NCI-H146 (cell line): ENCODE data around the gene RASGRF1.

ENCODE experiments used
- DNase-seq: peaks from one replicate; lab custom pipeline; 2025; lab: John Stamatoyannopoulos, UW

Gene RASGRF1

DNA sequence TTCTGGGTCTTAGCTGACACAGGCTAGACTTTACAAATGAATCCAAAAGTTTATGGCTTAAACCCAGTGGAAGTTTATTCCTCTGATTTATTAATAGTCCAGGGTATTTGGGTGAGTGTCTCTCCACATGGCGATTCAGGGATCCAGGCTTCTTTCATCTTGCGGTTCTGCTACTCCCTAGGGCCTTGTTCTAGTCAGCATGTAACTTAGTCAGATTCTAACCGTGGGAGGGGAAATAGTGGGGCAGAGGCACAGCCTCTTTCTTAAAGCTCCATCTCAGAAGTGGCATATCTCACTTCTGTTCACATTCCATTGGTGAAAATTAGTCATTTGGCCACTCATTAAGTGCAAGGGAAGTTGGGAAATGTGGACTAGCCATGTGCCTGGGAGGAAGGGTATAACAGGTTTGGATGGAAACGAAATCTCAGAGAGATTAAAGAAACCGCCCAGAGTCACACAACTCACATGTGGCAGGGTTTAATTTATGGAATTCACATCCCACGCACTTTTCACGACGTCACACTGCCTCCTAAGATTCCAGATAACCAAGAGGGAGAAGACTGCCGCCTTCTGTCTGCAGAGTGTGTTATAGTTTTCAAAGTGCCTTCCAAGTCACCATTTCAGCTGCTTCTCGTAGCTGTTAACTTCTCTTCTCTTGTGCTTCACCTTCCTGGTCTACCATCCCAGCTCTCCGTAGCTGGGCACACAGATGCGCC, 11.4 kb upstream of the RASGRF1 start:
- DNase-seq: no peak

DNA sequence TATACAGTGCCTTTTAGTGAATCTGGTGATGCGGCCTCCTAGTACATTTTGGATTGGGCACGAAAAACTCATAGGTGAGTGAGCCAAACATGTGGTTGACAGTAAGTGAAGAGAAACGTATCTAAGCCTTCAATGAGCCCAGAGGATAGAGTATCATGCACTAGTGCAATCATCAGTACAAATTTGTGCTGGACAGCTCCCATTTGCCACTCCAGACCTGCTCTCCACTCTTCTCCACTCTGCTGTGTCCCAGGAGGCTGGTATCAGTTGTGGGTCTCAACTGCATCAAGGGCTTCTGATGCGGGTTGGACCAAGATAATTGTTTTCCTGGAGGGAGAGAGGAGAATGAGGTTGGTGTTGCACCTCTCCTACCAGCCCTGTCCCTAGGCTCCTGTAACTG, 9.1 kb upstream of the RASGRF1 start:
- DNase-seq: no peak

GRCh38 chr15:79094611-79095021, 4.0 kb upstream of the RASGRF1 start:
- no peak for DNase-seq

- DNase-seq: no peak
These were observed 2.9 kb upstream of the RASGRF1 start for GRCh38 chr15:79093352-79093935.

DNA sequence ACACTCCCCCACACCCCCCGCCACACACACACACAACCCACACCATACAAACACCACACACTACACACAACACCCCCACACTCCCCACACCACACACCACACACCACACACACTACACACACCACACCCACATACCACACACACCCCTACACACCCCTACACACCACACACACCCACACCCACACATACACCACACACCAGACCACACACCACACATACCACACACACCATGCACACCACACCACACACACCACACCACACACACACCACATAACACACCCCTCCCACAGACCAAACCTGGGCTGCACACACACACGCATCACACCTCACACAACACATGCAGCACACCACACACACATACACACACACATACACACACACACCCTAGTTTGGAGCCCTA, 1.8 kb upstream of the RASGRF1 start:
- no peak for DNase-seq

DNA sequence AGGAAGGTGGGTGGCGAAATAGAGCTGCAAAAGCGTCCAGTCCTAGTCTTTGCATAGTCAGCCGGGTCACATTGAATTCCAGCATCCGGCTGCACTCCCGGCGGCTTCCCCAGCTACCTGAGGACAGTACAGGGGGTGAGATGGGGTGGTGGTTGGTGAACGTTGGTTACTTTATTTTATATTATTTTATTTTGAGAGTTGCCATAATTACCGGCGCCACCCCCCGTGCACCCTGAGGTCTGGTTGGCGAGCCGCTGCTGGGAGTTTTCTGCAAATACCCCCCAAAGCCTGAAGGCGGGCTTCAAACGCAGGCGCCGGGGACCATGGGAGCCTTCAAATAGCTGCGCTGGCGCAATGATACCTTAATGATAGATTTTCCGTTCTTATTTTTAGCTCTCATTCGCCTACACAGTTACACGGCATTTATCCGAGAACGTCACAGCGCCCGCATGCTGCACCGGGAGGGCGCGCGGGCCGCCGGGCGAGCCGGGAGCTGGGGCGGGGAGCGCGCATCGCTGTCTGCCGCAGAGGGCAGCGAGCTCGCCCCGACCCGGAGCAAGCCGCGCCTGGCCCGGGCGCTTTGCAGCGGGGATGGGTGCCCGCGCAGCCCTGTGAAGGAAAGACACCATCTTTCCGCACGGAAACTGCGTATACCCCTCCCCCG, 756 bp upstream of the RASGRF1 start:
- DNase-seq: peak; percentile 18

DNA sequence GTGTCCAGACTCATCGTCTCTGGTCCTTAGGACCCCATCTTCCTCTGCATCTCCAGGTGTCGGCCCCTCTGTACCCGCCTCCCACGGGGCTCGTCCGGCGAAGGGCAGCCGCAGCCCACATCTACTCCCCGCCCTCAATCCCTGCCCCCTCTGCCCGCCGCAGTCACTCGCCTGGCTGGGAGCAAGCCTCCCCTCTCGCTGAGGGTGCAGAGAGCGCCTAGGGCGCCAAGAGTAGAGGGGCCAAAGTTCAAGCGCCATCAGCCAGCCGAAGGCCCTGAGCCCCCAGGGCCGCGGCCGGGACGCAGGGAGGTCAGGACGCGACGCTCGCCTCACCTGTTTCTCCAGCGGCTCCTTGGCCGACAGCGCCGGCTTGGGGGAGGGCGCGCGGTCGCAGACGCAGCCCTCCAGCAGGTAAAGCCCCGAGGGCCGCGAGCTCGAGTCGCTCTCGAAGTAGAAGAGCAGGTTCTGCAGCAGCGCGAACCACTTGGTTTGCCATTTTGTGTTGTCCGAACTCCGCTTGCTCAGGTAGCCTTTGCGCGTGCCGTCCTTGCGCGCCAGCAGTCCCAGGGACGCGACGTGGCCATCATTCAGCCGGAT, 592 bp downstream of the RASGRF1 start:
- peak; percentile 10 for DNase-seq

DNA sequence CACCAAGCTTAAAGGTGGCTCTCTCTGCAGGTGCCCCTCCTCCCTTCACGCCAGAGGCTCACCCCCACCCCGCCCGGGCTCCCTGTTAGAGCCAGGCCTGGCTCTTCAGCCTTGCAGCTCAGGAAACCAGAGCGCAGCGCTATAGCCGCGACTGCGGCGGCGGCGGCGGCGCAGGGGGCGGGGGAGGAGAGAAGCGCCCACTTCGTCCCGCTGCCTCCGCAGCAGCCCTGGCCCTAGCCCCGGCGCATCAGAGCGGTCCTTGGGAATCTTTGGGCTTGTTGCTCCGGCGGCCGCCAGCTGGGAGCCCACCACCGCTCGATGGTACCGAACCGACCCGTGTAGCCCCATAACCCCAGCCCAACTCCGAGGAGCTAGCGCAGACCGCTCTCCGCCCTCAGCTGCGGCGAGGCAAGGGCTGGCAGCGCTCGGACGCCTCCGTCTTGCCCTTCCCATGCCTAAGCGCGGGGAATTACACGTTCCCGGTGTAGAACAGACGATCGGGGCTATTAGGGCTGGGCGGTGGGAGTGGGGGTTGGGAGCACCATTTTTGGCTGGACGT, 1.2 kb downstream of the RASGRF1 start:
- no peak for DNase-seq

DNA sequence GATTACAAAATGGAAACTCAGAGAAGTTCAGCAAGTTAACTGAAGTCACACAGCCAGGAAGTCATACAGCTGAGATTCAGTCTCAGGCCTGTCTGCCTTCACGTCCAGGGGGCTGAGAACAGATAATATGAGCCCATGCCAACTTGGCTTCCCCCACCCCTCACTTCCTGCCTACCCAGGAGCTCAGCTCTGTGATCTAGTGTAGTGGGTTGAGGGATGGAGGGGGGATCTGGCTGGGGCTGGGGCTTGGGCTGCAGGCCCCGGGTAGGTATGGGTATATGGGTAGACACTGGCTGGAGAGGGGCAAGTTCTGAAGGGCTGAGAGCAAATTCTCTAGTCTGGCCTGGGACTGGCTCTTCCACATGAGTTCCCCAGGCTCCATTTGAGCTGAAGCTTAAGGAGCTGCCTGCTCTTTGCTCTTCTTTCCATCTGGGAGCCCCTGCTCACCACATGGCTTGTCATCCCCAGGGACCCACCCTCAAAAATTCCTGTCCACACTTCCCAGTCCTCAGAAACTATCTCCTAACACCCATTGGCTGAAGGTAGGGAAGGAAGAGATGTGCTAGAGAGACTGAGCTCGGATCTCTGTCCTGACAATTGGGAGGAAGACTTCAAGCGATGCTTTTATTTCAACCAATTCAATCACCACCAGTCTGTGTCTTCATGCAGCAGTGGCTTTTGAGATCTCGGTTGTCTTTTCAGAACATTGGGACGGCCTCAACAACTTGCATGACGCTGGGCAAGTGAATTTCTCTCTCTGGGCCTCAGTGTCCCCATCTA, 2.0 kb downstream of the RASGRF1 start:
- no peak for DNase-seq

DNA sequence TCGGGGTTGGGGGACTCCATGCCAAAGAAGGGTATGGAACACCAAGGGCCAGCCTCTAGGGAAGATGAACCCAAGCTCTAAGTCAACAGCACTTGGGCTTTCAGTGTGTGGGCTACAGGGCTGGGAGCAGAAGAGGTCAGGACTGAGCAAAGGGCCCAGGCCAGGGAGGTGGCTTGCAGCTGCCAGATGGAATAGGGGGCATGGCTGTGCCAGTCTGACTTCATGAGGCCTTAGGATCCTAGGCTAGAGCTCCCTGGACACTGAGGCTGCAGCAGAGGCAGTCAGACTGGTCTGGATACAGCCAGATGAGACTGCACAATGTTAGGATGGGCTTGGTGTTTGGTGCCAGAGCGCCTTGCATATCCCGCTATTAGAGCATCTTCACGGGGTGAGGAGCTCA, 3.8 kb downstream of the RASGRF1 start:
- no peak for DNase-seq

- DNase-seq: peak; percentile 88
These were observed 6.1 kb downstream of the RASGRF1 start for GRCh38 chr15:79084308-79084968.

DNA sequence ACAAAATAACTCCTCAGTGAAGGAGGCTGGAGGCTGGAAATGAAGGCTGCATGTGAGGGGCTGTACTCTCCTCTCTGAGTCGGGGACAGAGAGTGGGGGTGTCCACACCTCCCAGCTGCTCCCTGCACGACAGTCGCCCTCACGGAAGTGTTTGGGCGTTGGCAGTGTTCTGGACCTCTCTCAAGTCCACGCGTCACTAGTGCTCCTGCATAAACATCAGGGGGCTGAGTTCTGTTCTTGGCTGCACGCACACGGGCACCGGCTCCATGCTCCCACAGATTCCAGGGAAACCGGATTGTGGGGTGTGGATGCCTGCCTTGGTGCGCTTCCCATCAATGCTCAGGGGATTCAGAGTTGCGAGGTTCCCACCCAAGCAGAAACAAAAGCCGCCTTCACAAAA, 7.4 kb downstream of the RASGRF1 start:
- no peak for DNase-seq

GRCh38 chr15:79082363-79083070, 8.1 kb downstream of the RASGRF1 start:
- no peak for DNase-seq

- no peak for DNase-seq
These were observed 11.7 kb downstream of the RASGRF1 start for GRCh38 chr15:79078763-79079410.

DNA sequence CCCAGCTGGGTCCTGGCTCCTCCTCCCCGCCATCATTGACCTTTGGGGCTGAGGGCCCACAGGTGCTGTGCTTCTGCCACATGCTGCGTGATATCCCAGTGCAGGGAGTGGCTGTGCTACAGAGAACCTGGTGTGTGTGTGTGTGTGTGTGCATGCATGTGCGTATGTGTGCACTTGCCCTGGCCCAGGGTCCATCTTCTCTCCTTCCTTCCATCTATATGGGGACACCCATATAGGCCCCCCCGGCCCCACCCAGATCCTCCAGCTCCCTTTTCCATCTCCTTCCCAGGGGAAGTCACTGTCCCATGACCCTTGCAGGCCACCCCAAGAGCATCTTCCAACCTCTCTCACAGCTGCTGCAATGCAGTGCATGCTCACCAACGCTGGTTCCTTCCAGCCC, 12.6 kb downstream of the RASGRF1 start:
- no peak for DNase-seq

GRCh38 chr15:79076661-79077060, 13.9 kb downstream of the RASGRF1 start:
- no peak for DNase-seq

- DNase-seq: no peak
These were observed 15.3 kb downstream of the RASGRF1 start for GRCh38 chr15:79075256-79075655.

DNA sequence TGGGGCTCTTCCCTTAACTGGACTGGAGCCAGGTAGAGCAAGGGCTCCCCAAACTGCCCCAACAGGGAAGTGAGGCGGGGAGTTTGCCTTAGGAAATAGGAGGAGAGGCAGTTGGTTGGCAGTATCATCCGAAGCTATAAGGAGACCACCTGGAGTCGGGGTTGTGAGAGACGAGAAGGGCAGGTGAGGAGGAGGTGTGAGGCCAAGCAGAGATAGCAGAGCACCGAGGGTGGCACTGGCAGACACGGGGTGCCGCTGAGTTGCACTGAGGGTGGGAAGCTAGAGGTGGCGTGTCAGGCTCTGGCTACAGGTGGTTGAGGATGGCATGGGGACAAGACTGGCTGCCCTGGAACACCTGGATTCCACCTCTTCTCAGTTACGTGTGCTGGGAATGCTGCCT, 17.2 kb downstream of the RASGRF1 start:
- no peak for DNase-seq

- no peak for DNase-seq
These were observed 18.7 kb downstream of the RASGRF1 start for GRCh38 chr15:79071901-79072300.

DNA sequence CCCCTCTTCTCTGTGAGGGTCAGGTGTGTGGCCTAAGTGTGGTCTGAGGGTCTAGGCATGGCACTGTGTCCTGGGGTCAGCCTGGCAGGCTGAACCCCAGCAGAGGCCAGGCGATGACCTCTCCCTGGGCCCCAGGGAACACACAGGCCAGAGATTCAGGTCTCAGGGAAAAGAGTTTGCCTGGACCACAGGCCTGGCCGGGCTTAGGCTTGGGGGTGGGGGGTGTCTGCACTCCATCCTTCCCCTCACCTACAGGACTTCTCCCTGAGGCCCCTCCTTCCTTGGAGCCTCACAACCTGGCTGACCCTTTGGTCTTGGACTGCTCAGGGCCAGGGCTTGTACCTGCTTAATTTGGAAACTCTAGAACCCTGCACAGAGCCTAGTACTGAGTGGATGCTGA, 21.8 kb downstream of the RASGRF1 start:
- no peak for DNase-seq
